T-helper 2 cell (primary cell): Measurements from ENCODE around the gene FBXL16.
"Not testable (repeated sequence)": the region's sequence is repeated elsewhere in the genome, so short reads cannot be mapped to it uniquely, and the experiment has no call there.

Experiments used
- DNase-seq, 5 experiments: peaks; one replicate each; pipeline versions ENCODE4 v3.0.0 to v3.0.0-alpha.2; 2012 to 2022
- total RNA-seq, 2 donors: gene quantifications; one replicate each; lab custom pipeline; 2026; lab: John Stamatoyannopoulos, UW

Gene FBXL16, protein sequence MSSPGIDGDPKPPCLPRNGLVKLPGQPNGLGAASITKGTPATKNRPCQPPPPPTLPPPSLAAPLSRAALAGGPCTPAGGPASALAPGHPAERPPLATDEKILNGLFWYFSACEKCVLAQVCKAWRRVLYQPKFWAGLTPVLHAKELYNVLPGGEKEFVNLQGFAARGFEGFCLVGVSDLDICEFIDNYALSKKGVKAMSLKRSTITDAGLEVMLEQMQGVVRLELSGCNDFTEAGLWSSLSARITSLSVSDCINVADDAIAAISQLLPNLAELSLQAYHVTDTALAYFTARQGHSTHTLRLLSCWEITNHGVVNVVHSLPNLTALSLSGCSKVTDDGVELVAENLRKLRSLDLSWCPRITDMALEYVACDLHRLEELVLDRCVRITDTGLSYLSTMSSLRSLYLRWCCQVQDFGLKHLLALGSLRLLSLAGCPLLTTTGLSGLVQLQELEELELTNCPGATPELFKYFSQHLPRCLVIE
- total RNA-seq, result 8.1 to 8.8 reads per million in 2 donors

GRCh38 chr16:705431-706188, at the start of gene FBXL16:
FBXL16 (minus strand) TSS chr16:705801; CDS start chr16:697405, 8,396 bp downstream.
- DNase-seq, result no peak

GRCh38 chr16:754656-755055, 49.1 kb upstream of the FBXL16 start:
- no peak for DNase-seq

DNA sequence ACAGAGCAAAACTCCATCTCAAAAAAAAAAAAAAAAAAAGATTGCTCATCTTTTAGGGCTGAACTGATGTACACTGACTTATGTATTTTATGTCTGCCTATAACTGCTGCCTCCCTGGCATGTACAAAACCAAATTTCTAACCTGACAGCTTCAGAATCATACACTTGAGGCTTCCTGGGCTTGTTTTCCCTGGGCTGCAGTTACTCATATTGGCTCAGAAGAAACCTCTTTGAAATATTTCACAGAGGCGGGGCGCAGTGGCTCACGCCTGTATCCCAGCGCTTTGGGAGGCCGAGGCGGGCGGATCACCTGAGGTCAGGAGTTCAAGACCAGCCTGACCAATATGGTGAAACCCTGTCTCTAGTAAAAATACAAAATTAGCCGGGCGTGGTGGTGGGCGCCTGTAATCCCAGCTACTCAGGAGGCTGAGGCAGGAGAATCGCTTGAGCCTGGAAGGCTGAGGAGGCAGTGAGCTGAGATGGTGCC, 48.6 kb upstream of the FBXL16 start:
- DNase-seq, result not testable (repeated sequence)

GRCh38 chr16:752007-752312, 46.4 kb upstream of the FBXL16 start:
- no peak for DNase-seq

DNA sequence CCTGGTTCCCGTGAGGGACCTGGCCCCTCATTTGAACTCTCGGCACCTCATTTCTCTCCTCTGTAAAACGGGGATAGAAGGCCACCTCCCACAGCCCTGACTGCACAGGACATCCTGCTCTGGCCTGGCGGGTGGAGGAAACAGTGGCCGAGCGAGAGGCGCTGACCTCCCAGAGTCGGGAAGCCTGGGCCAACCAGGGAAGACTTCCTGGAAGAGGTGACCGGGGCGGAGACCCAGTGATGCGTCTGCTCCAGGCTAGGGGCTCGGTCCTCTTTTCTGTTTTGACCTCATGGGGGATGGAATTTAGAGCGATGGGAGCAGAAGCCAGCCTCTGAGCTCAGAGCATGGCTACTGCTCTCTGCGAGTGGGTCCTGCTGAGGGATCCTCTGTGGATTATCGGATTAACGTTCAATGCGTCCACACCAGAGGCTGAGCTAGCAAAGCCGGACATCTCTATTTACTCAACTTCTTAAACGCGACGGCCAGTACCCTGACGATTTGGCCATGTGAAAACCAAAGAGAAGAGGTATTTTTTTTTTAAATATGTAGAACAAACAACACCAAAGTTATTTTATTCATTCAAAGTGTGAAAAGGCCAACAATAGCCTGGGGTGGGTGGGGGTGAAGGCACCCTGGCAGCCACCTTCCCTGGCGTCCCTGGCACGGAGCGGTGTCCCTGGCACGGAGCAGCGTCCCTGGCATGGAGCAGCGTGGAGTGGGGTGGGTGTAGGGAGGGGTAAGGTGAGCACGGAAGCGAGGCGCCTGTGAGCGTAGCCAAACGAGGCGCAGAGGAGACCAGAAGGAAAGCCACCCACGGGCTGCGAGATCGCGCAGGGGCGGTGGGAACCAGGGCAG, 45.8 kb upstream of the FBXL16 start:
- no peak for DNase-seq

DNA sequence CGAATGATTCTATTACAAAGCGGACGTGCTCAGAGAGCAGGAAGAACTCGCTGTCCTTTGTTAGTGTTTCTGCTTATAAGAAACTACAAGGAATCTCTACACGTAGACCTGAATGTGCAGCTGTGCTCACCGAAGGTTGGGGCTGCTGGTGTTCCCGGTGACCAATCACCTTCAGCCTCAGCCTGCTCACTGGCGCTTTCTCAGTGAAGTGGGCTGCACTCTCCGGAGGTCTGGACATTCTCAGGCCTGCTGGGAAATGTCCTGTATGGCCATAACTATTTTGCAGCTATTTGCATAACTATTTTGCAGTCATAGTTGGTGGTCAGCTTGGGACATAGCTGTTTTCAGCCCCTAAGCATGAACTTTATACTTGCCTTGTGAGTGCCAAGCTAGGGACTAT, 44.9 kb upstream of the FBXL16 start:
- no peak for DNase-seq

DNA sequence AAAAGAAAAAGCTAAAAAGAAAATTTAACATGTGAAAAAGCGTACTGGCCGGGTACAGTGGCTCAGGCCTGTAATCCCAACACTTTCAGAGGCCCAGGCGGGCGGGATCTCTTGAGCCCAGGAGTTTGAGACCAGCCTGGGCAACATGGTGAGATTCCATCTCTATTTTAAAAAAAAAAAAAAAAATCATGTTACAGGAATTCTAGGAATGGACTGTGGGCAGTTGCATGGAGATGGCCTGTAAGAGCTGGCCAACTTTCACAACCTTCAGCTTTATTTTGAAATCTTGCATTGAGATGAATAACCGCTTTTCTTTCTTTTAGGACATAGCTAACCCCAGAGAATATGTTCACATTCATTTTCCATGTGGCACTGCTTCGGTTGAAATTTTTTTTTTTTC, 43.4 kb upstream of the FBXL16 start:
- DNase-seq, result no peak

DNA sequence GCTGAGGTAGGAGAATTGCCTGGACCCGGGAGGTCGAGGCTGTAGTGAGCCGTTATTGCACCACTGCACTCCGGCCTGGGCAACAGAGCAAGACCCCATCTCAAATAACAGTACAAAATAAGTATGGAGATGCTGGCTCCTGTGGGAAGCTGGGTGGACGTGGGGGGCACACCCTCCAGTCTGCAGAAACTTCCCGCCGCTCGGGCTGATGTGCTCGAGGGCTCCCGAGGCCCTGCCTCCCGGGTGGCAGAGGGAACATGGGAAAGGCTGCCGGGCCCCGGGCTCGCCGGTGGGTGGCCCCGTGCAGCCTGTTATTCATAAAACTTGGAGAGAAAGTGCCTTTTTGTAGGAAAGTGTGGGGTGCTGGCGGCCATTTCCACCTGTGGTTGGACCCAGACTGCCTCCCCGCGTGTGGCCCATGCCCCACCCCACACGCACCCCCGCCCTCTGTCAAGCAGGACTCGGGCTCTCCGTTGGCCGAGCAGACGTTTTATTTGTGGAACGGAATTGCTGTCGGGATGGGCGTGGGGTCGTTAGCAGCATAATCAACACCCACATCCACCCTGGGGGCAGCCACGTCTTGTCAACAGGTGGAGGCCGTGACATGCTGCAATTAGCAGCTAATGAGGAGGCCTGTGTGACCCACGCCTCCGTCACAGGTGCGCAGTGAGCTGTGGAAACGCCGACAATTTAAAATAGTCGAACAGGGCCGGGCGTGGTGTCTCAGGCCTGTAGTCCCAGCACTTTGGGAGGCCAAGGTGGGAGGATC, 42.6 kb upstream of the FBXL16 start:
- no peak for DNase-seq

- DNase-seq, result no peak
Observed at GRCh38 chr16:746637-747036, 41.0 kb upstream of the FBXL16 start.

GRCh38 chr16:745739-746138, 40.1 kb upstream of the FBXL16 start:
- DNase-seq, result no peak

DNA sequence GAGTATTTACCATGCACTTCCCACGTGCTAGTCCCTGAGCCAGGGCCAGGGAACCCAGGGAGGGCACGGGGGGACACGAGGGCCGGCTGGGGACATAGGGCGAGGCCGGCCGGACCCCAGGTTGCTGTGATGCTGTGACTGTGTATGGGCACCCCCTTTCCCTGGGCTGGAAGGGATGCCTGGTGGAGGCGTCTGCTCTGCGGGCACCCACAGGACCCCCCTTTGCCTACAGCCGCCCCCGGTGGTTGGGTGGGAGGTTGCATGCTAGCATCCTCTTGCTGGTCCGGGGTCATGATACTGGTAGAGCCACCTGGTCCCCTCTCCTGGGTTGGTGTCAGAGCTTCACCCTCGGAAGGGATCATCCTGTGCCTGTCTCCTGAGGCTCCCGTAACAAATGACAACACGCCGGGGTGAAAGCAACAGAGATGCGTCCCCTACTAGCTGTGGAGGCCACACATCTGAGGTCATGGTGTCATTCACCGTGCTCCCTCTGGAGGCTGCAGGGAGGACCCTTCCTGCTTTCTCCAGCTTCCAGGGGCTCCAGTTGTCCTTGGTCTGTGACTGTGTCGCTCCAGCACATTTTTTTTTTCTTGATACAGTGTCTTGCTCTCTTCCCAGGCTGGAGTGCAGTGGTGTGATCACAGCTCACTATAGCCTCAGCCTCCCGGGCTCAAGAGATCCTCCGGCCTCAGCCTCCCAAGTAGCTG, 38.3 kb upstream of the FBXL16 start:
- DNase-seq, result no peak

DNA sequence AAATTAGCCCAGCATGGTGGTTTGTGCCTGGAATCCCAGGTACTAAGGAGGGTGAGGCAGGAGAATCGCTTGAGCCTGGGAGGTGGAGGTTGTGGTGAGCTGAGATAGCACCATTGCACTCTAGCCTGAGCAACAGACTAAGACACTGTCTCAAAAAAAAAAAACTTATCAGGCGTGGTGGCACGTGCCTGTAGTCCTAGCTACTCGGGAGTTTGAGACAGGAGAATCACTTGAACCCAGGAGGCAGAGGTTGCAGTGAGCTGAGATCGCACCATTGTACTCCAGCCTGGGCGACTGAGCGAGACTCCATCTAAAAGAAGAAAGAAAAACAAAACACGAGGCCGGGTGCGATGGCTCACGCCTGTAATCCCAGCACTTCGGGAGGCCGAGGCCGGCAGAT, 37.3 kb upstream of the FBXL16 start:
- not testable (repeated sequence) for DNase-seq

DNA sequence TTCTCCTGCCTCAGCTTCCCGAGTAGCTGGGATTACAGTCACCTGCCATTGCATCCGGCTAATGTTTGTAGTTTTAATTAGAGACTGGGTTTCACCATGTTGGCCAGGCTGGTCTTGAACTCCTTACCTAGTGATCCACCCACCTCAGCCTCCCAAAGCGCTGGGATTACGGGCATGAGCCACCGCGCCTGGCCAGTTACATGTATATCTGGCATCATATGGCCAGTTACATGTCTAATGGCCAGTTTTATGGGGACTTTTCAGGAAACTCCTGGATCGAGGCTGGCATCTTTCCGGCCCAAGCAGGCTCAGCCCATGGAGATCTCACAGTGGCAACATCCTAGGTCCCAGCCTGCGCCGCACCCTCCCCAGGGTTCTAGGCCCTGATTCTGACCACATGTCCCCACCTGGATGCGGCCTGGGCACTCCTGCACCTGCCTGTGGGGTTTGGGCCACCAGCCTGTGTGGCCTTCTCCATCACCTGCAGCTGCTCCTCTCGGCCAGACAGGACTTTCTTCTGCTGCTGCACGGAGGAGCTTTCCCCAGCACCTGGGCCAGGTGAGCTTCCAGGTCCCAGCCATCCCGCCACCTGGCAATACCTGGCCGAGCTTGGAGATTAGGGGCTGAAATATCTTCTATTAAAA, 36.5 kb upstream of the FBXL16 start:
- no peak for DNase-seq

- peak; percentile 83 to 94 (median 86) for DNase-seq
Observed at GRCh38 chr16:740764-741505, 35.3 kb upstream of the FBXL16 start, which contains the start of gene CIAO3. CIAO3 (minus strand) TSS chr16:740997; CDS start chr16:740985, 12 bp downstream.

GRCh38 chr16:740459-740763, 34.8 kb upstream of the FBXL16 start:
- no peak for DNase-seq

- DNase-seq, result no peak
Observed at GRCh38 chr16:739560-740458, 34.2 kb upstream of the FBXL16 start.

- DNase-seq, result no peak
Observed at GRCh38 chr16:736936-737481, 31.4 kb upstream of the FBXL16 start.

- peak in 1 of 5 experiments; percentile 69 for DNase-seq
Observed at GRCh38 chr16:735982-736453, 30.4 kb upstream of the FBXL16 start.
